Endodermal cell (in vitro differentiated cells): ENCODE data around the gene SND1. TPM values are rescaled to one million over a fixed set of nuclear protein-coding genes. Genes with fewer than 3 reads are reported as not detected.

Source experiments
- DNase-seq: peaks from one replicate; pipeline ENCODE4 v3.0.0-alpha.2; 2017
- H3K27ac ChIP-seq: 2 replicates; pipeline ENCODE4 v1.5.1; 2013; ENCODE audit warnings: mild to moderate bottlenecking, low read depth, low read length, moderate library complexity
- H3K27me3 ChIP-seq: 2 replicates; pipeline ENCODE4 v1.6.1; 2013; ENCODE audit warnings: mild to moderate bottlenecking, low read length, moderate library complexity; ENCODE audit not compliant: insufficient read depth, control insufficient read depth, poor library complexity, severe bottlenecking
- H3K36me3 ChIP-seq: 2 replicates; pipeline ENCODE4 v1.7.0; 2013; ENCODE audit warnings: mild to moderate bottlenecking, low read length, moderate library complexity; ENCODE audit not compliant: control insufficient read depth, insufficient read depth
- H3K4me1 ChIP-seq: one replicate; pipeline ENCODE4 v1.7.0; 2013; ENCODE audit warnings: low read length; ENCODE audit not compliant: control insufficient read depth, insufficient read depth
- H3K4me3 ChIP-seq: 2 replicates; pipeline ENCODE4 v1.5.1; 2013; ENCODE audit warnings: mild to moderate bottlenecking, low read length, moderate library complexity
- H3K9ac ChIP-seq: 2 replicates; pipeline ENCODE4 v1.6.1; 2013; ENCODE audit warnings: mild to moderate bottlenecking, low read length, moderate library complexity; ENCODE audit not compliant: poor library complexity, severe bottlenecking; ENCODE audit errors: extremely low read depth
- H3K9me3 ChIP-seq: 2 replicates; pipeline ENCODE4 v1.6.1; 2013; ENCODE audit warnings: mild to moderate bottlenecking, low read length, moderate library complexity; ENCODE audit not compliant: control insufficient read depth
- H3K27ac Mint-ChIP-seq: 2 replicates; pipeline ENCODE4 v1.8.0; 2020; ENCODE audit warnings: mixed read lengths
- H3K27me3 Mint-ChIP-seq: 2 replicates; pipeline ENCODE4 v1.8.0; 2021; ENCODE audit warnings: mild to moderate bottlenecking, mixed read lengths; ENCODE audit not compliant: insufficient read depth
- H3K36me3 Mint-ChIP-seq: 2 replicates; pipeline ENCODE4 v1.8.0; 2020; ENCODE audit warnings: low read depth, mixed read lengths
- H3K4me1 Mint-ChIP-seq: 2 replicates; pipeline ENCODE4 v1.8.0; 2020; ENCODE audit warnings: mixed read lengths
- H3K4me3 Mint-ChIP-seq: 2 replicates; pipeline ENCODE4 v1.8.0; 2020; ENCODE audit warnings: mild to moderate bottlenecking, moderate library complexity, mixed read lengths
- H3K9me3 Mint-ChIP-seq: 2 replicates; pipeline ENCODE4 v1.8.0; 2020; ENCODE audit warnings: mild to moderate bottlenecking, mixed read lengths
- WGBS, 2 experiments: methylation state at CpG; one replicate each; pipeline versions ENCODE4 v1.1.5 to v1.1.7; 2013; ENCODE audit warnings: missing lambda C conversion rate in 2 of 2, mixed read lengths in 1 of 2; ENCODE audit not compliant: insufficient coverage in 1 of 2, insufficient read length in 1 of 2; 5-methylcytosine and 5-hydroxymethylcytosine counted together
- total RNA-seq, 2 donors: library from RNA; stranded (reverse); fragmentation: NEBNext Ultra II Directional in 1 of 2; extraction: Animal tissue kit (Norgen Biotek cat#: 25700) in 1 of 2; gene quantifications; 2 replicates in 1 of 2; 3 replicates in 1 of 2; pipeline ENCODE4 v1.2.1, GENCODE V29; 2021
- TF ChIP-seq, protein P1 (sequence below): fragments of 200-600 bp; sonication (generic); conservative IDR thresholded peaks from 2 replicates; pipeline ENCODE4 v1.5.0; 2021; ENCODE audit warnings: antibody characterized with exemption, mild to moderate bottlenecking

SND1 gene
- total RNA-seq, 2 donors from 2014 or later, result 240 to 267 TPM

- Mint-ChIP-seq H3K27ac (peak overlapping the region; percentile 35), H3K36me3 (peaks cover 45% of the 10 kb centered on the region), H3K27me3 (no peaks in the 10 kb centered on the region), H3K9me3 (no peaks in the 10 kb centered on the region), H3K4me1 (peaks cover 42% of the 10 kb centered on the region), H3K4me3 (no peak overlapping the region)
- TF ChIP-seq, protein P1, sequence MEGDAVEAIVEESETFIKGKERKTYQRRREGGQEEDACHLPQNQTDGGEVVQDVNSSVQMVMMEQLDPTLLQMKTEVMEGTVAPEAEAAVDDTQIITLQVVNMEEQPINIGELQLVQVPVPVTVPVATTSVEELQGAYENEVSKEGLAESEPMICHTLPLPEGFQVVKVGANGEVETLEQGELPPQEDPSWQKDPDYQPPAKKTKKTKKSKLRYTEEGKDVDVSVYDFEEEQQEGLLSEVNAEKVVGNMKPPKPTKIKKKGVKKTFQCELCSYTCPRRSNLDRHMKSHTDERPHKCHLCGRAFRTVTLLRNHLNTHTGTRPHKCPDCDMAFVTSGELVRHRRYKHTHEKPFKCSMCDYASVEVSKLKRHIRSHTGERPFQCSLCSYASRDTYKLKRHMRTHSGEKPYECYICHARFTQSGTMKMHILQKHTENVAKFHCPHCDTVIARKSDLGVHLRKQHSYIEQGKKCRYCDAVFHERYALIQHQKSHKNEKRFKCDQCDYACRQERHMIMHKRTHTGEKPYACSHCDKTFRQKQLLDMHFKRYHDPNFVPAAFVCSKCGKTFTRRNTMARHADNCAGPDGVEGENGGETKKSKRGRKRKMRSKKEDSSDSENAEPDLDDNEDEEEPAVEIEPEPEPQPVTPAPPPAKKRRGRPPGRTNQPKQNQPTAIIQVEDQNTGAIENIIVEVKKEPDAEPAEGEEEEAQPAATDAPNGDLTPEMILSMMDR, result no peak
- Histone ChIP-seq H3K27me3 (no peaks in the 10 kb centered on the region), H3K4me1 (peaks cover 13% of the 10 kb centered on the region), H3K4me3 (peak overlapping the region; percentile 13), H3K27ac (no peak overlapping the region), H3K9me3 (no peaks in the 10 kb centered on the region), H3K36me3 (peaks cover 85% of the 10 kb centered on the region), H3K9ac (no peak overlapping the region)
- peak; percentile 77 for DNase-seq
- WGBS, 2 experiments, result 13 to 14% methylated on average over 1 to 3 of the region's 3 CpGs
These were observed 74.5 kb downstream of the SND1 start for GRCh38 chr7:127726476-127726875.

DNA sequence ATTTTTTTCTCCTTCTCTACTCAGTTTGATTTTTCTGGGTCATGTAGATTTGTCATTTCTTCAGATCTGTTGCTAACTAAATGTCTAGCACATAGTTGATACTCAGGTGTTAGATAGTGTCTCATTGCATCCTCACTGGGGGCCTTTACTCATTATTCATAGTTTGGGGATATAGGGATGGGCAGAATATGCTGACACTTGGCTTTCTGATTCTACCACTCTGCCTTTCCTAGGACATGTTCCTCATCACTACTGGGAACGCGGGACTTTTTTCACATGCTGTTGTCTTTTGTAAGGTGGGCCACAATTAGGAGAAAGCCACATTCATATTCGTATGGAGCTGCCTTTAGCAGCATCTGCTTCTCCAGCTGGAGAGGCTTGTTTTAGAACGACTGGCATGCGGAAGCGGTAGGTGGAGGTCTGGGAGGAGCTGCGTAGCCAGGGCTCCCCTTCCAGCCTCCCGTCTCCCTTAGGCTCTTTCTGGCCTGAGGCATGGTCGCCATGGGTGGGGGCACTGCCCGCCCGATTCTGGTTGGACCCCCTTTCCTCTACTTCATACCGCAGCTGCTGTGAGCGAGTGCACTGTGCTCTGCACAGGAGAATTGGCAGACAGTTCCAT is 78.8 kb downstream of the SND1 start:
- Mint-ChIP-seq H3K27ac (no peak overlapping the region), H3K9me3 (no peaks in the 10 kb centered on the region), H3K4me1 (peaks cover 34% of the 10 kb centered on the region), H3K4me3 (no peak overlapping the region), H3K27me3 (no peaks in the 10 kb centered on the region), H3K36me3 (peaks cover 39% of the 10 kb centered on the region)
- Histone ChIP-seq H3K36me3 (peaks cover 80% of the 10 kb centered on the region), H3K9me3 (no peaks in the 10 kb centered on the region), H3K4me1 (peaks cover 13% of the 10 kb centered on the region), H3K9ac (no peak overlapping the region), H3K4me3 (no peak overlapping the region), H3K27ac (no peak overlapping the region), H3K27me3 (no peaks in the 10 kb centered on the region)
- TF ChIP-seq, protein P1, result no peak
- no peak for DNase-seq
- WGBS, 2 experiments, result 90 to 93% methylated on average over 5 to 13 of the region's 13 CpGs

- peaks cover 79% of the 10 kb centered on the region for H3K36me3 ChIP-seq
- H3K27ac ChIP-seq, result no peak overlapping the region
- no peaks in the 10 kb centered on the region for H3K9me3 Mint-ChIP-seq
- no peak overlapping the region for H3K4me3 Mint-ChIP-seq
- H3K27me3 Mint-ChIP-seq, result no peaks in the 10 kb centered on the region
- H3K9me3 ChIP-seq, result no peaks in the 10 kb centered on the region
- WGBS, 2 experiments, result 94 to 95% methylated on average over 7 to 10 of the region's 10 CpGs
- H3K4me1 Mint-ChIP-seq, result peaks cover 34% of the 10 kb centered on the region
- TF ChIP-seq, protein P1, result no peak
- no peak overlapping the region for H3K4me3 ChIP-seq
- DNase-seq, result no peak
- H3K9ac ChIP-seq, result no peak overlapping the region
- peaks cover 7% of the 10 kb centered on the region for H3K4me1 ChIP-seq
- no peaks in the 10 kb centered on the region for H3K27me3 ChIP-seq
- H3K27ac Mint-ChIP-seq, result no peak overlapping the region
- peaks cover 41% of the 10 kb centered on the region for H3K36me3 Mint-ChIP-seq
These were observed 79.6 kb downstream of the SND1 start for GRCh38 chr7:127731431-127732080.
